ENCODE results near the gene JAKMIP3.

JAKMIP3 gene

GRCh38 chr10:132016514-132016913 lies 49.2 kb upstream of the JAKMIP3 start (continued):
- TF ChIP-seq ZNF280D (tag by site-specific recombination; IDR thresholded peaks at IDR 0.05) = no peak
- TF ChIP-seq ELK4 (IDR thresholded peaks at IDR 0.05; ENCODE audit: borderline replicate concordance, low read depth, low read length) = no peak
- no peak for TF ChIP-seq ZNF248 (tag by site-specific recombination; IDR thresholded peaks at IDR 0.05)
- no peak for TF ChIP-seq ZNF585B (tag by site-specific recombination; IDR thresholded peaks at IDR 0.05)
- TF ChIP-seq ZNF398 (tag by site-specific recombination; IDR thresholded peaks at IDR 0.05) = no peak

GRCh38 chr10:132018446-132018845 lies 47.3 kb upstream of the JAKMIP3 start:
- no peaks in the 10 kb centered on the region for H3K9me3 ChIP-seq (ENCODE audit: control insufficient read depth, insufficient read depth, low read depth, low read length)
- H3K4me3 ChIP-seq (ENCODE audit: low read depth, low read length) = no peak overlapping the region
- CTCF ChIA-PET = no interaction called here
- POLR2A ChIA-PET = no interaction called here
- TF ChIP-seq ZNF747 (tag by site-specific recombination; IDR thresholded peaks at IDR 0.05) (no peak), REST (tag by site-specific recombination; IDR thresholded peaks at IDR 0.05) (no peak), ZNF398 (tag by site-specific recombination; IDR thresholded peaks at IDR 0.05) (no peak), ZNF843 (tag by site-specific recombination; IDR thresholded peaks at IDR 0.05) (no peak), ZBTB8A (tag by site-specific recombination; IDR thresholded peaks at IDR 0.05) (no peak), ZNF561 (tag by site-specific recombination; IDR thresholded peaks at IDR 0.05; ENCODE audit: borderline replicate concordance) (no peak), KLF1 (tag by site-specific recombination; IDR thresholded peaks at IDR 0.05) (no peak), ZNF157 (tag by site-specific recombination; IDR thresholded peaks at IDR 0.05) (no peak), SP3 (tag by site-specific recombination; IDR thresholded peaks at IDR 0.05) (no peak), ZNF624 (tag by site-specific recombination; IDR thresholded peaks at IDR 0.05) (no peak), ZNF416 (tag by site-specific recombination; IDR thresholded peaks at IDR 0.05) (no peak), ZNF76 (tag by site-specific recombination; IDR thresholded peaks at IDR 0.05; ENCODE audit: borderline replicate concordance, low read depth) (no peak), HIC1 (tag by site-specific recombination; IDR thresholded peaks at IDR 0.05) (no peak), WT1 (tag by site-specific recombination; IDR thresholded peaks at IDR 0.05) (no peak), BCL11A (tag by site-specific recombination; IDR thresholded peaks at IDR 0.05; ENCODE audit: low read depth) (no peak), ZBTB48 (tag by site-specific recombination; IDR thresholded peaks at IDR 0.05) (no peak), ZNF433 (tag by site-specific recombination; IDR thresholded peaks at IDR 0.05; ENCODE audit: low read depth) (no peak), ZNF670 (tag by site-specific recombination; IDR thresholded peaks at IDR 0.05; ENCODE audit: low read depth) (no peak)
- no peaks in the 10 kb centered on the region for H3K36me3 ChIP-seq (ENCODE audit: control insufficient read depth in 2 of 2, insufficient read depth in 1 of 2, low read length in 2 of 2)
- no peak overlapping the region for H3K27ac ChIP-seq (ENCODE audit: extremely low read depth, low read depth, low read length)
- H3K4me1 ChIP-seq (ENCODE audit: control insufficient read depth, insufficient read depth, low read length) = no peaks in the 10 kb centered on the region

Data from HEK293 (cell line).